Measurements from ENCODE around the gene PPIE. TPM values are rescaled to one million over a fixed set of nuclear protein-coding genes. Genes with fewer than 3 reads are reported as not detected.

PPIE gene
- total RNA-seq, 1 donor from 2014 or later: 32.4 TPM

DNA sequence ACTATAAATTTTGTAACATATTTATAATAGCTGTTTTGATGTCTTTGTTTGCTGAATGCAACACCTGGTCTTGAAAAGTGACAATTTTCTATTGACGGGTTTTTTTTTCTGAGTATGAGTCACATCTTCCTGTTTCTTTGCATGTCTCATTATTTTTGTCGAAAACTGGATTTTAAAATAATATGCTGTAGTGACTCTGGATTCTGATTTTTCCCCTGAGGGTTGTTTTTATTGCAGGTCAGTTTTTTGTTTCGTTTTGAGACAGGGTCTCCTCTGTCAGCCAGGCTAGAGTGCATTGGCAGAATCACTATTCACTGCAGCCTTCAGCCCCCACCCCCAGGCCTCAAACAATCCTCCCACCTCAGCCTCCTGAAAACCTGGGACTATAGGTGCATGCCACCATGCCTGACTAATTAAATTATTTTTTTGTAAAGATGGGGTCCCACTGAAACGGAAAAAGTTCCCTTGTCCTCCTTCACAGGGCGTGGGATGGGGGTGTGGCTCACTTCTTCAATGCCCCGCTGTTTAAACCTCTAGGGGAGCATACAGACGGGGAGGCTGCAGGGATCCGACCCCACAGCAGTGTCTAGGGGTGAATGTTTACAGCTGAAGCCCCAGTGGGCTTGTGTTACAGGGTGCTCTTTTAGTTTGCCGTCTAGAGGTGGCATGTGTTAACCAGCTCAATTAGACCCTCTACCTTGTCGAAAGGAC is 11.3 kb upstream of the PPIE start:
- H3K27me3 ChIP-seq: no peaks in the 10 kb centered on the region
- DNase-seq (ENCODE audit: extremely low spot score in 2 of 2): no peak
- no peaks in the 10 kb centered on the region for H3K4me1 ChIP-seq
- H3K27ac ChIP-seq: no peak overlapping the region
- H3K4me3 ChIP-seq: no peak overlapping the region
- H3K36me3 ChIP-seq: no peaks in the 10 kb centered on the region
- intact Hi-C loops (cut with DNase I): no loop called here
- no peaks in the 10 kb centered on the region for H3K9me3 ChIP-seq
- TF ChIP-seq POLR2A (IDR thresholded peaks at IDR 0.05) (no peak), POLR2AphosphoS5 (IDR thresholded peaks at IDR 0.05; ENCODE audit: insufficient read depth in 1 of 2, low read depth in 1 of 2) (no peak)
- TF ChIP-seq, protein P1, sequence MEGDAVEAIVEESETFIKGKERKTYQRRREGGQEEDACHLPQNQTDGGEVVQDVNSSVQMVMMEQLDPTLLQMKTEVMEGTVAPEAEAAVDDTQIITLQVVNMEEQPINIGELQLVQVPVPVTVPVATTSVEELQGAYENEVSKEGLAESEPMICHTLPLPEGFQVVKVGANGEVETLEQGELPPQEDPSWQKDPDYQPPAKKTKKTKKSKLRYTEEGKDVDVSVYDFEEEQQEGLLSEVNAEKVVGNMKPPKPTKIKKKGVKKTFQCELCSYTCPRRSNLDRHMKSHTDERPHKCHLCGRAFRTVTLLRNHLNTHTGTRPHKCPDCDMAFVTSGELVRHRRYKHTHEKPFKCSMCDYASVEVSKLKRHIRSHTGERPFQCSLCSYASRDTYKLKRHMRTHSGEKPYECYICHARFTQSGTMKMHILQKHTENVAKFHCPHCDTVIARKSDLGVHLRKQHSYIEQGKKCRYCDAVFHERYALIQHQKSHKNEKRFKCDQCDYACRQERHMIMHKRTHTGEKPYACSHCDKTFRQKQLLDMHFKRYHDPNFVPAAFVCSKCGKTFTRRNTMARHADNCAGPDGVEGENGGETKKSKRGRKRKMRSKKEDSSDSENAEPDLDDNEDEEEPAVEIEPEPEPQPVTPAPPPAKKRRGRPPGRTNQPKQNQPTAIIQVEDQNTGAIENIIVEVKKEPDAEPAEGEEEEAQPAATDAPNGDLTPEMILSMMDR (IDR thresholded peaks at IDR 0.05): no peak

GRCh38 chr1:39727932-39728317 is 10.8 kb upstream of the PPIE start:
- H3K4me3 ChIP-seq: no peak overlapping the region
- H3K4me1 ChIP-seq: no peaks in the 10 kb centered on the region
- intact Hi-C loops (cut with DNase I): no loop called here
- H3K27ac ChIP-seq: no peak overlapping the region
- no peaks in the 10 kb centered on the region for H3K9me3 ChIP-seq
- no peaks in the 10 kb centered on the region for H3K27me3 ChIP-seq
- H3K36me3 ChIP-seq: no peaks in the 10 kb centered on the region
- no peak for TF ChIP-seq POLR2A (IDR thresholded peaks at IDR 0.05)
- no peak for TF ChIP-seq POLR2AphosphoS5 (IDR thresholded peaks at IDR 0.05; ENCODE audit: insufficient read depth in 1 of 2, low read depth in 1 of 2)
- TF ChIP-seq, protein P1 (IDR thresholded peaks at IDR 0.05): no peak
- peak in 1 of 2 donors; percentile 67 for DNase-seq (ENCODE audit: extremely low spot score in 2 of 2)

- H3K27ac ChIP-seq: no peak overlapping the region
- no peaks in the 10 kb centered on the region for H3K36me3 ChIP-seq
- H3K4me3 ChIP-seq: no peak overlapping the region
- H3K4me1 ChIP-seq: no peaks in the 10 kb centered on the region
- no peaks in the 10 kb centered on the region for H3K9me3 ChIP-seq
- DNase-seq (ENCODE audit: extremely low spot score in 2 of 2): no peak
- no peaks in the 10 kb centered on the region for H3K27me3 ChIP-seq
- intact Hi-C loops (cut with DNase I): no loop called here
- TF ChIP-seq, protein P1 (IDR thresholded peaks at IDR 0.05): no peak
- TF ChIP-seq POLR2AphosphoS5 (IDR thresholded peaks at IDR 0.05; ENCODE audit: insufficient read depth in 1 of 2, low read depth in 1 of 2): no peak
- no peak for TF ChIP-seq POLR2A (IDR thresholded peaks at IDR 0.05)
Observed at GRCh38 chr1:39729030-39729429, 9.7 kb upstream of the PPIE start.

DNA sequence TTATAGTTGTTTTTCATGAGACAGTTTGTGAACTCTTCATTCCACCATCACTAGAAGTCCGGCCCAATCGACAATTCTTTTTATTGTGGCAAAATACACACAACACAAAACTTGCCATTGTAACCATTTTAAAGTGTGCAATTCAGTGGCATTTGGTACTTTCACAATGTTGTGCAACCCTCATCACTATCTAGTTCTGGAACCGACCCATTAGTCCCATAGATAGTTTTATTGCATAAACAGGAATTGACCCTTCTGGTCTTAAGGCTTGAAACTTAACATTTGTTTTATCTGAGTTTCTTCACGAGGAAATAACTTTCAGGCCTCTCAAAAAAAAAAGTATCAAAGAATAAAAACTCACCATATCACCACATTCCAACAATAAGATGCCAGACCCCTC is 8.8 kb upstream of the PPIE start:
- TF ChIP-seq POLR2A (IDR thresholded peaks at IDR 0.05): no peak
- TF ChIP-seq, protein P1 (IDR thresholded peaks at IDR 0.05): no peak
- TF ChIP-seq POLR2AphosphoS5 (IDR thresholded peaks at IDR 0.05; ENCODE audit: insufficient read depth in 1 of 2, low read depth in 1 of 2): no peak
- DNase-seq (ENCODE audit: extremely low spot score in 2 of 2): no peak
- H3K4me1 ChIP-seq: no peaks in the 10 kb centered on the region
- H3K27me3 ChIP-seq: no peaks in the 10 kb centered on the region
- no peaks in the 10 kb centered on the region for H3K36me3 ChIP-seq
- H3K4me3 ChIP-seq: no peak overlapping the region
- intact Hi-C loops (cut with DNase I): no loop called here
- no peak overlapping the region for H3K27ac ChIP-seq
- no peaks in the 10 kb centered on the region for H3K9me3 ChIP-seq

DNA sequence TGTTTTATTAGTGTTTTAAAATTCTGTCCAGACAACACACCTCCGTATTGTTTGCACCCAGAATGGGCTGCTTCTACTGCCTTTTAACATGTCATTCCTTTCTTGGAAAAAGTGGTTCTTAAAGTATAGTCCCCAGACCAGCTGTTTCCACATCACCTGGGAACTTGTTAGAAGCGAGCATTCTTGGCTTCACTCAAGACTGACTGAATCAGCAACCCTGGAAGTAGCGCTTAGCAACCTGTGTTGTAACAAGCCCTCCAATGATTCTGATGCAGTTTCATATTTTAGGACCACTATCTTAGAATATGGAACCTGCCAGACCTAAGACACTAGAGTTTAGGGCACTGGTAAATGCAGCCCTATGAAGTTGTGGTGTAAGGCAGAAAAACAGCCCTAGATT is 6.0 kb upstream of the PPIE start:
- no peaks in the 10 kb centered on the region for H3K9me3 ChIP-seq
- H3K27me3 ChIP-seq: no peaks in the 10 kb centered on the region
- no peak overlapping the region for H3K4me3 ChIP-seq
- TF ChIP-seq POLR2AphosphoS5 (IDR thresholded peaks at IDR 0.05; ENCODE audit: insufficient read depth in 1 of 2, low read depth in 1 of 2): no peak
- TF ChIP-seq, protein P1 (IDR thresholded peaks at IDR 0.05): no peak
- no peak for TF ChIP-seq POLR2A (IDR thresholded peaks at IDR 0.05)
- H3K36me3 ChIP-seq: no peaks in the 10 kb centered on the region
- H3K27ac ChIP-seq: no peak overlapping the region
- DNase-seq (ENCODE audit: extremely low spot score in 2 of 2): no peak
- H3K4me1 ChIP-seq: no peaks in the 10 kb centered on the region
- intact Hi-C loops (cut with DNase I): no loop called here
